Spinal cord (tissue), 10 donors: ENCODE measurements around the gene ATG4D. TPM values are rescaled to one million over a fixed set of nuclear protein-coding genes. Genes with fewer than 3 reads are reported as not detected.
"Not testable (repeated sequence)": the region's sequence is repeated elsewhere in the genome, so short reads cannot be mapped to it uniquely, and the experiment has no call there.

Experiments used
- DNase-seq, 6 donors: peaks; one replicate each; pipeline versions ENCODE4 v3.0.0 to v3.0.0-alpha.2; 2013 to 2015; ENCODE audit warnings: low spot score in 6 of 6, low read depth in 4 of 6
- H3K27ac ChIP-seq: one replicate; pipeline ENCODE4 v1.5.1; 2013; ENCODE audit warnings: low read depth, low read length, control low read depth
- H3K27me3 ChIP-seq: one replicate; pipeline ENCODE4 v1.6.1; 2013; ENCODE audit warnings: low read length; ENCODE audit not compliant: control insufficient read depth, insufficient read depth
- H3K36me3 ChIP-seq: one replicate; pipeline ENCODE4 v1.6.1; 2013; ENCODE audit warnings: low read length; ENCODE audit not compliant: control insufficient read depth, insufficient read depth
- H3K4me1 ChIP-seq: one replicate; pipeline ENCODE4 v1.6.1; 2013; ENCODE audit warnings: low read length; ENCODE audit not compliant: control insufficient read depth, insufficient read depth
- H3K4me3 ChIP-seq: one replicate; pipeline ENCODE4 v1.5.1; 2013; ENCODE audit warnings: low read depth, low read length, control low read depth
- H3K9me3 ChIP-seq: one replicate; pipeline ENCODE4 v1.6.1; 2013; ENCODE audit warnings: low read length; ENCODE audit not compliant: control insufficient read depth, insufficient read depth
- WGBS: methylation state at CpG from one replicate; pipeline ENCODE4 v1.1.5; 2013; ENCODE audit warnings: missing lambda C conversion rate; ENCODE audit not compliant: insufficient coverage; 5-methylcytosine and 5-hydroxymethylcytosine counted together
- polyA plus RNA-seq, 2 donors: library from polyadenylated mRNA; unstranded; fragments of 120-200 nt; gene quantifications; one replicate each; pipeline ENCODE4 v1.2.1, GENCODE V29; 2013; ENCODE audit not compliant: insufficient read length in 2 of 2
- total RNA-seq, 2 donors: library from RNA; depleted of rRNA in 1 of 2; stranded (reverse); fragments of 120-200 nt in 1 of 2; fragments of >200 nt in 1 of 2; gene quantifications; one replicate each; pipeline versions ENCODE4 v1.2.3 to v1.2.4, GENCODE V29; 2013 to 2014
- donor health status: healthy.

ATG4D gene
- total and polyA plus RNA-seq, 4 donors = 10.6 to 43.9 (median 31.3) TPM

DNA sequence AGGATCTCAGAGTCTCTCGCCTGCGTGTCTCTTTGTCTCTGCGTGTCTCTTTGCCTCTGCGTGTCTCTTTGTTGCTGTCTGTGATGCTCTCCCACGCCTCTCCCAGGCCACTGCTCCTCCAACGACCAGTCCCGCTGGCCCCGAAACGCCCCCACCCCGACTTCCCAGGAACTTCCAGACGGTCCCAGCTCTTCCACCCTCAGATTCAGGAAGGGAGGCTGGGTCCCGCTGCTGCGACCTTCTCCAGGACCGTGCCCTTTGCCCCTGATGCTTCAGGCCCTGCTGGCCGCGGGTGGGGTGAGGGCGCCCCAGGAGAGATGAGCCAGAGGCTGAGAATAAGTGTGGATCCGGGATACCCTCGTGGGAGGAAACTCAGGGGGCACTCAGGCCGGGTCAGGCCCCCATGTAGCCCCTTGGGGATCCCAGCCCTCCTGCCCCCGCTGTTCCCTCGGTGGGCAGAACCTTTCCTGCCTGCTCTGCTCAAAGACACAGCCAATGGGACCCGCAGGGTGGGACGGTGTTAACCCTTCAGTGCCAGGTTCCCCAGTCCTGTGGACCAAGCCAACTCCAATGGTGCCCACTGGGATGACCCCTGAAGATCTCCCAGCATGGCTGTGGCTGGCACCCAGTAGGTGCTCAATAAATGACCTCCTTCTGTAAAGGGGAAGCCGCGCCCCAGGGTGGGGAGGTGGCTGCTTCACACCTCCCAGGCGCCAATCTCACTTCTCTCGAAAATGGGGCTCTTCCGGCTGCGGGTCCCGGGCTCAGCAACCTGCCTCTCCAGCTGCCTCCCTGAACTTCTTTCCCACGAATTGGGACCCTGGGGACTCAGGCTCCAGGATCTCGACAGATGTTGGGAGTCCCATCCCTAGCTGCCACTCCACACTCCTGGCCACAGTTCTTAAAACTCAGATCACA, 25.0 kb upstream of the ATG4D start:
- DNase-seq = no peak
- 18% methylated on average over 26 of the region's 33 CpGs for WGBS
- H3K4me1 ChIP-seq = peaks cover 18% of the 10 kb centered on the region
- H3K27me3 ChIP-seq = peaks cover 68% of the 10 kb centered on the region
- no peak overlapping the region for H3K4me3 ChIP-seq
- H3K9me3 ChIP-seq = no peaks in the 10 kb centered on the region
- no peaks in the 10 kb centered on the region for H3K36me3 ChIP-seq
- no peak overlapping the region for H3K27ac ChIP-seq

DNA sequence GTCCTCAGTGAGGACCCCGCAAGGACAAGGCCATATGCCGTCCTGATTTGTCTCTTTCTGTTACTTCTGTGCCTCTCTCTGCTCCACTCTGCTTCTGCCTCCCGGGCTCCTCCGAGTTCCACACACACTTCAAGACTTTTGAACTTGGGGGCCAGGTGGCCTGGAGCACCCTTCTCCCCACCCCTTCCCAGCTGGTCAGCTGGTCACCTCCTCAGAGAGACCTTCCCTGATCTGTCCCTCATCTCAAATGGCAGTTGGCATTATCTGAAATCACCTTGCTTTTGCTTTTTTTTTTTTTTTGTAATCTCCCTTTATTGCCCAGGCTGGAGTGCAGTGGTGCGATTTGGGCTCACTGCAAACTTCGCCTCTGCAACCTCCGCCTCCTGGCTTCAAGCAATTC, 24.3 kb upstream of the ATG4D start:
- no peaks in the 10 kb centered on the region for H3K9me3 ChIP-seq
- peaks cover 18% of the 10 kb centered on the region for H3K4me1 ChIP-seq
- H3K4me3 ChIP-seq = no peak overlapping the region
- no peaks in the 10 kb centered on the region for H3K36me3 ChIP-seq
- DNase-seq = no peak
- WGBS = 94% methylated on average over 7 of the region's 7 CpGs
- peaks cover 61% of the 10 kb centered on the region for H3K27me3 ChIP-seq
- no peak overlapping the region for H3K27ac ChIP-seq

DNA sequence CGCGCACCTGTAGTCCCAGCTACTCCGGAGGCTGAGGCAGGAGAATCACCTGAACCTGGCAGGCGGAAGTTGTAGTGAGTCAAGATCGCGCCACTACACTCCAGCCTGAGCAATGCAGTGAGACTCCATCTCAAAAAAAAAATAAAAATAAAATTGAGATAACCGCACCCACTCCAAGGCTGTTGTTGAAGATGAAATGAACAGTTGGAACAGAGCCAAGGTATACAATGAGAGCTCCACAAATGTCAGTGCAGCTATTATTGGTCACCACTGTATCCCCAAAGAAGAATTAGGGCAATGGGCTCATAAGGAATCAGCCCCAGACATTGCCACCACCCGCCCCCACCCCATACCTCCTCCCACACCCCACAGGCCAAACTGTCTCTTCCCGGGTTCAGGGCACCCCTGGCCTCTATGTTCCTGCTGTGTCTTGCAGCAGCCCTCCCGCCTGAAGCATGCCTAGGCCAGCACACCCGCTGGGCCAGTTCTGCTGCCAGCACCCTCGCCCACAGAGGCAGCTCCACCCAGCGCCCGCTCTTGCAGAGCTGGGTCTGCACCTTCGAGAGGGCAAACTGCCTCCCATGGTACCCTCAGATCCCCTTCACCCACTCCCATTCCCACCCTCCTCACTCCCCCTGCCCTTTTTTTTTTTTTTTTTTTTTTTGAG, 22.9 kb upstream of the ATG4D start:
- Histone ChIP-seq H3K9me3 (no peaks in the 10 kb centered on the region), H3K27me3 (peaks cover 47% of the 10 kb centered on the region), H3K4me1 (peaks cover 18% of the 10 kb centered on the region), H3K4me3 (no peak overlapping the region), H3K27ac (no peak overlapping the region), H3K36me3 (no peaks in the 10 kb centered on the region)
- no peak for DNase-seq
- 83% methylated on average over 9 of the region's 15 CpGs for WGBS

GRCh38 chr19:10521461-10522171, 22.1 kb upstream of the ATG4D start:
- Histone ChIP-seq H3K4me1 (peaks cover 18% of the 10 kb centered on the region), H3K9me3 (no peaks in the 10 kb centered on the region), H3K4me3 (no peak overlapping the region), H3K36me3 (no peaks in the 10 kb centered on the region), H3K27me3 (peaks cover 39% of the 10 kb centered on the region), H3K27ac (no peak overlapping the region)
- WGBS = 87% methylated on average over 6 of the region's 13 CpGs
- DNase-seq = no peak

DNA sequence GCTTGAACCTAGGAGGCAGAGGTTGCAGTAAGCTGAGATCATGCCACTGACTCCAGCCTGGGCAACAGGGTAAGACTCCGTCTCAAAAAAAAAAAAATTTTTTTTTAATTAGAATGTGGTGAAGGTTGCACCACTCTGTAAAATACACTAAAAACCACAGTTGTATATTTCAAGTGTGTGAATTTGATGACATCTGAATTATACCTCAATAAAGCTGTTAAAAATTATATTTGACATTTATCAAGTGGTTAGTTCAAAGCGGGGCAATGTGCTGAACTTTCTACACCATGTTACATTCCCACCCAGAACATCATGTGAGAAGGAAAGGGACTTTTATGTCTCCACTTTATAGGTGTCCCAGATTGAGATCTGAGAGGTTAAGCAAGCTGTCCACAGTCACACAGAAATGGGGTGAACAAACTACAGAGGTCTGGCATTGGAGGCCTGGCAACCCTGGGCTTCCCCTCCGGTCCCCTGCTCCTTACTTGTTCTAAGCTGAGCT, 20.5 kb upstream of the ATG4D start:
- Histone ChIP-seq H3K27ac (no peak overlapping the region), H3K4me3 (no peak overlapping the region), H3K27me3 (peaks cover 23% of the 10 kb centered on the region), H3K36me3 (no peaks in the 10 kb centered on the region), H3K4me1 (peaks cover 4% of the 10 kb centered on the region), H3K9me3 (no peaks in the 10 kb centered on the region)
- no peak for DNase-seq
- WGBS = 56% methylated on average over 1 of the region's 3 CpGs

DNA sequence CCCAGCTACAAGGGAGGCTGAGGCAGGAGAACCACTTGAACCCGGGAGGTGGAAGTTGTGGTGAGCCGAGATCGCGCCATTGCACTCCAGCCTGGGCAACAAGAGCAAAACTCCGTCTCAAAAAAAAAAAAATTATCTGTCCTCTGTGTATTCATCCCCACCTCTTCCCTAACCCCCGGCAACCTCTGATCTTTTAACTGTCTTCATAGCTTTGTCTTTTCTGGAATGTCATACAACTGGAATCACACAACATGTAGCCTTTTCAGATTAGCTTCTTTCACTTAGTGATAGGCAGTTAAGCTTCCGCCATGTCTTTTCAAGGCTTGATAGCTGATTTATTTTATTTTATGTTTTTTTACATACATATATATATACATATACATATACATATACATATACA, 18.1 kb upstream of the ATG4D start:
- no peak for DNase-seq
- no peak overlapping the region for H3K27ac ChIP-seq
- no peaks in the 10 kb centered on the region for H3K4me1 ChIP-seq
- H3K36me3 ChIP-seq = no peaks in the 10 kb centered on the region
- 83% methylated on average over 3 of the region's 7 CpGs for WGBS
- H3K4me3 ChIP-seq = no peak overlapping the region
- peaks cover 3% of the 10 kb centered on the region for H3K27me3 ChIP-seq
- no peaks in the 10 kb centered on the region for H3K9me3 ChIP-seq

GRCh38 chr19:10526887-10527286, 16.8 kb upstream of the ATG4D start:
- H3K27ac ChIP-seq, H3K4me1 ChIP-seq, H3K27me3 ChIP-seq, H3K36me3 ChIP-seq, H3K4me3 ChIP-seq, H3K9me3 ChIP-seq, DNase-seq: not testable (repeated sequence)
- 90% methylated on average over 2 of the region's 8 CpGs for WGBS

GRCh38 chr19:10532457-10532856, 11.2 kb upstream of the ATG4D start:
- no peaks in the 10 kb centered on the region for H3K36me3 ChIP-seq
- 90% methylated on average over 1 of the region's 1 CpG for WGBS
- no peak overlapping the region for H3K4me3 ChIP-seq
- no peak overlapping the region for H3K27ac ChIP-seq
- DNase-seq = no peak
- H3K27me3 ChIP-seq = no peaks in the 10 kb centered on the region
- H3K4me1 ChIP-seq = no peaks in the 10 kb centered on the region
- H3K9me3 ChIP-seq = no peaks in the 10 kb centered on the region

DNA sequence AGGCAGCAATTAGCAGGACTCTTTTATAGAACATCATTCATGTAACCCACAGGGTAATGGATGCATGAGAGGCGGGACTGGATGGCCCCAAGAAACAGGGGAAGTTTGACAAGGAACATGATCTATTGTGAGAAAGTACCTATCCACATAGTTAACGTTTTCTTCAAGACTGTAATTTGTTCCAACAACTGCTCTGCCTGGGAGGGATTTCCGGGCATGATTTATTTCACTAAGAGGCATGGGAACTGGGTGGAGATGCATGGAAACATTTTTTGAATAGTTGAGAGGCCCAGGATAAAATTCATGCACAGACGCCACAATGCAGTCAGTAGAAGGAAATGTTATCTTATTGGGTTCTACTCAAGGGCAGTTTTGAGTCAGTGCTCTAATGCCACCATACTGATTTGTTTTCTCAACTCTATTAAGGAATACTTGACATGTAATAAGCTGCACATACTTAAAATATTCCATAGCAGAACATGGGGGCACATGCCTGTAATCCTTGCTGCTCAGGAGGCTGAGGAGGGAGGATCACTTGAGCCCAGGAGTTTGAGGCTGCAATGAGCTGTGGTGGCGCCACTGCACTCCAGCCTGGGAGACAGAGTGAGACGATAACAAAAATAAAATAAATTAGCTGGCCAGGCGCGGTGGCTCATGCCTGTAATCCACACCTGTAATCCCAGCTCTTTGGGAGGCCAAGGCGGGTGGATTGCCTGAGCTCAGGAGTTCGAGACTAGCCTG, 9.9 kb upstream of the ATG4D start:
- Histone ChIP-seq H3K4me3 (no peak overlapping the region), H3K27ac (no peak overlapping the region), H3K9me3 (no peaks in the 10 kb centered on the region), H3K27me3 (no peaks in the 10 kb centered on the region), H3K36me3 (no peaks in the 10 kb centered on the region), H3K4me1 (no peaks in the 10 kb centered on the region)
- DNase-seq = no peak
- 81% methylated on average over 4 of the region's 10 CpGs for WGBS
